GM12878 (cell line): ENCODE measurements around the gene CLEC18A.
"Not testable (repeated sequence)": the region's sequence is repeated elsewhere in the genome, so short reads cannot be mapped to it uniquely, and the experiment has no call there.

Source experiments
- ATF2 ChIP-seq: IDR thresholded peaks from 2 replicates; pipeline ENCODE4 v1.6.1; 2012; ENCODE audit warnings: low read length, inconsistent platforms
- CTCF ChIP-seq, 3 experiments: IDR thresholded peaks in 2 of 3; conservative IDR thresholded peaks in 1 of 3; 2 replicates each; pipeline ENCODE4 v1.5.1; 2011; ENCODE audit warnings: low read depth in 3 of 3, low read length in 3 of 3, mild to moderate bottlenecking in 3 of 3, control low read depth in 2 of 3, moderate library complexity in 2 of 3, inconsistent platforms in 1 of 3, mixed read lengths in 1 of 3; ENCODE audit not compliant: control insufficient read depth in 2 of 3, insufficient read depth in 1 of 3; ENCODE audit errors: extremely low read depth in 1 of 3
- E4F1 ChIP-seq: fragments of 450-650 bp; IDR thresholded peaks from 2 replicates; pipeline ENCODE4 v1.6.1; 2018; ENCODE audit warnings: borderline replicate concordance, mild to moderate bottlenecking; ENCODE audit not compliant: partially characterized antibody
- JUND ChIP-seq: IDR thresholded peaks from 2 replicates; pipeline ENCODE4 v1.6.1; 2012; ENCODE audit warnings: low read depth, mild to moderate bottlenecking, low read length, improper control_type of control experiment, moderate library complexity
- NR2C2 ChIP-seq: IDR thresholded peaks from 2 replicates; pipeline ENCODE4 v1.6.1; 2011; ENCODE audit warnings: borderline replicate concordance, low read depth; ENCODE audit not compliant: control insufficient read depth, insufficient read length
- POLR2AphosphoS2 ChIP-seq: IDR thresholded peaks from 2 replicates; pipeline ENCODE4 v1.6.1; 2011; ENCODE audit warnings: low read depth, mild to moderate bottlenecking, low read length, improper control_type of control experiment, moderate library complexity
- SMC3 ChIP-seq: IDR thresholded peaks from 2 replicates; pipeline ENCODE4 v1.6.1; 2011; ENCODE audit warnings: low read length, improper control_type of control experiment, borderline replicate concordance

- not testable (repeated sequence) for TF ChIP-seq POLR2AphosphoS2; NR2C2; CTCF (IDR thresholded peaks at IDR 0.05 in 2 of 3, conservative IDR thresholded peaks at IDR 0.05 in 1 of 3; ENCODE audit: control insufficient read depth in 2 of 3, extremely low read depth in 1 of 3, insufficient read depth in 1 of 3, low read depth in 3 of 3, low read length in 3 of 3); E4F1; JUND; ATF2; SMC3
Observed at GRCh38 chr16:70010615-70011014, 59.5 kb downstream of the CLEC18A start.
